Cardiac muscle cell (in vitro differentiated cells and primary cell): Measurements from ENCODE around the gene MX2. TPM values are rescaled to one million over a fixed set of nuclear protein-coding genes. Genes with fewer than 3 reads are reported as not detected.

Source experiments
- DNase-seq, 2 donors: peaks; one replicate each; pipeline versions ENCODE4 v3.0.0 to v3.0.0-alpha.2; 2010 to 2017; ENCODE audit warnings: low read depth in 1 of 2, low spot score in 1 of 2
- H3K27ac ChIP-seq: fragments of 200-600 bp; sonication (generic); 2 replicates; pipeline ENCODE4 v1.5.1; 2016
- H3K27me3 ChIP-seq: fragments of 200-600 bp; sonication (generic); 2 replicates; pipeline ENCODE4 v1.6.0; 2016; ENCODE audit warnings: control low read depth
- H3K36me3 ChIP-seq: fragments of 200-600 bp; sonication (generic); 2 replicates; pipeline ENCODE4 v1.5.1; 2016; ENCODE audit warnings: control low read depth
- H3K4me1 ChIP-seq: fragments of 200-600 bp; sonication (generic); 2 replicates; pipeline ENCODE4 v1.8.1; 2017; ENCODE audit warnings: low read depth, mild to moderate bottlenecking, mixed run types
- H3K4me3 ChIP-seq: fragments of 200-600 bp; sonication (generic); 2 replicates; pipeline ENCODE4 v1.5.1; 2016; ENCODE audit warnings: mild to moderate bottlenecking
- H3K9me3 ChIP-seq: fragments of 200-600 bp; sonication (generic); 2 replicates; pipeline ENCODE4 v1.5.1; 2017; ENCODE audit warnings: low read depth, mild to moderate bottlenecking, control low read depth
- polyA plus RNA-seq: library from polyadenylated mRNA; unstranded; fragments of >200 nt; fragmentation: Nextera tagmentation; extraction: Ambion mirVana; gene quantifications from 2 replicates; pipeline ENCODE4 v1.2.1, GENCODE V29; 2016
- total RNA-seq: library from RNA; depleted of rRNA; stranded (reverse); fragments of >200 nt; gene quantifications from 2 replicates; pipeline ENCODE4 v1.2.3, GENCODE V29; 2016
- TF ChIP-seq, protein P1 (sequence below): IDR thresholded peaks from 2 replicates; pipeline ENCODE4 v1.5.1; 2012; ENCODE audit warnings: low read depth, mild to moderate bottlenecking, low read length

MX2 gene
- total and polyA plus RNA-seq, 2 experiments from 2014 or later = 0.28 to 2.3 TPM

DNA sequence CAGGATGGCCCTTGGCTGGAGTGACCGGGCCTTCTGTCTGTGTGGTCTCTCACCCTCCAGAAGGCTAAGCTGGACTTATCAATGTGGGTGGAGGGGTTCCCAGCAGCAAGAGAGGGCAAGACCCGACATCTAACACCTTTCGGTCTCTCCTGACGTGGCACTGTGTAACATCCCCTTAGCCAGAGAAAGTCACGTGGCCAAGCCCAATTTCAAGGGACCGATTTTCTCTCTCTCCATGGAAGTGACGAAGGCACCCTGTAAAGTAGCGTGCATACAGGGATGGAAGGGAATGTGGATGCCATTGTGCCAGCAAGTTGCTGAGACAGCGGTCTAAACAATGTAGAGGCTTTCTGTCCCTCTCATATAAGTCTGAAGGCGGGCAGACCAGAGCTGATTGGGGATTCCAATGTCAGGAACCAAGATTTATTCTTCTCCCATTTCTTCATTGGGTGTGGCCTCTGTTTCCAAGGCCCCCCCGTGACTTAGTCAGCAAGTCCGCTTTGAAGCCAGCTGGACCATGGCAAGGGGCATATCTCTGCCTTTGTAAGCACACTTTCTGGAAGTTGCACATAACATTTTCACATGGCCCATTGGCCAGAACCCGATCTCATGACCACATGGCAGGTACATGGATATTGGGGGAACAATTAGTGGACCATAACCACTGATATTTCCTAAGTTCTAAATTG is 76.7 kb downstream of the MX2 start:
- TF ChIP-seq, protein P1, sequence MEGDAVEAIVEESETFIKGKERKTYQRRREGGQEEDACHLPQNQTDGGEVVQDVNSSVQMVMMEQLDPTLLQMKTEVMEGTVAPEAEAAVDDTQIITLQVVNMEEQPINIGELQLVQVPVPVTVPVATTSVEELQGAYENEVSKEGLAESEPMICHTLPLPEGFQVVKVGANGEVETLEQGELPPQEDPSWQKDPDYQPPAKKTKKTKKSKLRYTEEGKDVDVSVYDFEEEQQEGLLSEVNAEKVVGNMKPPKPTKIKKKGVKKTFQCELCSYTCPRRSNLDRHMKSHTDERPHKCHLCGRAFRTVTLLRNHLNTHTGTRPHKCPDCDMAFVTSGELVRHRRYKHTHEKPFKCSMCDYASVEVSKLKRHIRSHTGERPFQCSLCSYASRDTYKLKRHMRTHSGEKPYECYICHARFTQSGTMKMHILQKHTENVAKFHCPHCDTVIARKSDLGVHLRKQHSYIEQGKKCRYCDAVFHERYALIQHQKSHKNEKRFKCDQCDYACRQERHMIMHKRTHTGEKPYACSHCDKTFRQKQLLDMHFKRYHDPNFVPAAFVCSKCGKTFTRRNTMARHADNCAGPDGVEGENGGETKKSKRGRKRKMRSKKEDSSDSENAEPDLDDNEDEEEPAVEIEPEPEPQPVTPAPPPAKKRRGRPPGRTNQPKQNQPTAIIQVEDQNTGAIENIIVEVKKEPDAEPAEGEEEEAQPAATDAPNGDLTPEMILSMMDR = no peak
- no peaks in the 10 kb centered on the region for H3K4me1 ChIP-seq
- no peak overlapping the region for H3K4me3 ChIP-seq
- no peak overlapping the region for H3K27ac ChIP-seq
- H3K9me3 ChIP-seq = no peaks in the 10 kb centered on the region
- no peaks in the 10 kb centered on the region for H3K27me3 ChIP-seq
- no peak for DNase-seq
- H3K36me3 ChIP-seq = no peaks in the 10 kb centered on the region

DNA sequence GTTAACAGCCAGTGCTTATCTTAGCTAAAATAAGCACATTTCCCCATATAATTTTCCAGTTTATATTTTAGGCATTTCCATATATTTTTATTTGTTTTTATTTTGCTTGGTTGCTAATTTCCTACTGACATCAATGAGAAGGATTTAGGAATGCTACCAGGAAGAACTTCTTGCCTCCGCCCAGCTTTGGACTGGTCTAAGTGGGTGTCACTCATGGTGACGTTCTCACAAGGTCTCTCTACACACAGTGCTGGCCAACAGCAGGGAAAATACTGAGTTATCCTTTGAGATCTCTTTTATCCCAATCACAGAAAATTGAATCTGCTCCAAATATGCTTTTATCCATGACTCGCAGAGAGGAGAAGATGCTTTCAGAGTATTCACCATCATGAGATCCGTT is 77.4 kb downstream of the MX2 start:
- H3K4me3 ChIP-seq = no peak overlapping the region
- H3K9me3 ChIP-seq = no peaks in the 10 kb centered on the region
- TF ChIP-seq, protein P1 = no peak
- H3K36me3 ChIP-seq = no peaks in the 10 kb centered on the region
- H3K4me1 ChIP-seq = no peaks in the 10 kb centered on the region
- no peak for DNase-seq
- no peak overlapping the region for H3K27ac ChIP-seq
- H3K27me3 ChIP-seq = no peaks in the 10 kb centered on the region

DNA sequence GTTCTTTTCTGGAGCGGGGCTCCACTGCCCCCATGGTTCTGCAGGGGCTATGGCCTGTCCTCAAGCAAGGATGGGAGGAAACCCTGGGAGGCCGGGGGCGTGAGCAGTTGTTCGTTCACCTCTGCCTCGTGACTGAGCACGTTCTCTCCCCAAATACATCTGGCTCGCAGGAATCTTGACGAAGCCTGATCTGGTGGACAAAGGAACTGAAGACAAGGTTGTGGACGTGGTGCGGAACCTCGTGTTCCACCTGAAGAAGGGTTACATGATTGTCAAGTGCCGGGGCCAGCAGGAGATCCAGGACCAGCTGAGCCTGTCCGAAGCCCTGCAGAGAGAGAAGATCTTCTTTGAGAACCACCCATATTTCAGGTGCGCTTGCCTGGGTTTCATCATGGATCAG is 79.7 kb downstream of the MX2 start:
- H3K36me3 ChIP-seq = no peaks in the 10 kb centered on the region
- TF ChIP-seq, protein P1 = no peak
- H3K27me3 ChIP-seq = no peaks in the 10 kb centered on the region
- no peaks in the 10 kb centered on the region for H3K9me3 ChIP-seq
- no peak overlapping the region for H3K27ac ChIP-seq
- no peaks in the 10 kb centered on the region for H3K4me1 ChIP-seq
- no peak for DNase-seq
- no peak overlapping the region for H3K4me3 ChIP-seq

DNA sequence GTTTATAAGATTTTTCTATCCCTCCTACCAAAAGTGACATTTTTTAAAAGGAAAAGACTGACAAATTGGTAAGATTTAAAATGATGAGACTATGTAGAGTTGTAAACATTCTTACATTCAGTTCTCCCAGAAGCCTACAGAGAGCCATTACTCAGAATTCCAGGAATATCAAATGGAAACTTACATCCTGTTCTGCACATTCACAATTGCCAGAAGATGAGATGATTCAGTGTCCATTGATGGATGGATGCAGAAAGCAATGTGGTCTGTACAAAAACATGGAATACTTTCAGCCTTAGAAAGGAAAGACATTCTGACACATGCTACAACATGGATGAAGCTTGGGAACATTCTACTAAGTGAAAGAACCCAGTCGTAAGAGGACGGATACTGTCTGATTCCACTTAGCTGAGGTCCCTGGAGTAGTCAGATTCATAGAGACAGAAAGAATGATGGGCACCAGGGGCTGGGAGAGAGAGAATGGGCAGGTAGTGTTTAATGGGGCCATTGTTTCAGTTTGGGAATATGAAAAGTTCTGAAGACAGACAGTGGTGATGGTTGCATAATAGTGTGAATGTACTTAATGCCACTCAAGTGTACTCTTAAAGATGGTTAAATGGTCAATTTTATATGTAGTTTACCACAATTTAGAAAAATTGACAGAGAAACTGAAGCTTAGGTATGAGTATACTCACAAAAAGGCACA is 80.8 kb downstream of the MX2 start:
- no peaks in the 10 kb centered on the region for H3K4me1 ChIP-seq
- H3K4me3 ChIP-seq = no peak overlapping the region
- DNase-seq = no peak
- H3K27me3 ChIP-seq = no peaks in the 10 kb centered on the region
- H3K9me3 ChIP-seq = no peaks in the 10 kb centered on the region
- no peaks in the 10 kb centered on the region for H3K36me3 ChIP-seq
- TF ChIP-seq, protein P1 = no peak
- H3K27ac ChIP-seq = no peak overlapping the region

DNA sequence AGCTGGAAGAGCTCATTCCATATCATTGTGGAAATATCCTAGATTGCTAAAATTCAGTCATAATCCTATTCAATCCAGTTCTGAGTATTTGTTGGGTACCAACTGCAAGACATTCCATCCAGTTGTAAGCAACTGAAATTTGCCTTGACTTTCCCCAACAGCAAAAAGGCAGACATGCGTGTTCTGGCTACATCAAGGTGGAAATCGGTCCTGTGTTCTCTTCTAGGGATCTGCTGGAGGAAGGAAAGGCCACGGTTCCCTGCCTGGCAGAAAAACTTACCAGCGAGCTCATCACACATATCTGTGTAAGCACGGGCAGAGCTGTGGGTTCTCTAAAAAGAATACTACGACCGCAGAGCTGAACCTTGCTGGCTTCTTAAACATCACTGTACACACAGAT is 81.7 kb downstream of the MX2 start:
- Histone ChIP-seq H3K9me3 (no peaks in the 10 kb centered on the region), H3K4me3 (no peak overlapping the region), H3K27me3 (no peaks in the 10 kb centered on the region), H3K36me3 (no peaks in the 10 kb centered on the region), H3K4me1 (no peaks in the 10 kb centered on the region), H3K27ac (no peak overlapping the region)
- TF ChIP-seq, protein P1 = no peak
- no peak for DNase-seq
